Subcutaneous adipose tissue (tissue), 4 donors: Measurements from ENCODE around the gene FLAD1. TPM values are rescaled to one million over a fixed set of nuclear protein-coding genes. Genes with fewer than 3 reads are reported as not detected.

Experiments
- total RNA-seq, 4 donors: library from RNA; depleted of rRNA; stranded (reverse); fragments of >200 nt; gene quantifications; one replicate each; pipeline ENCODE4 v1.1.0, GENCODE V29; 2016
- TF ChIP-seq, protein P1 (sequence below): fragments of 450-650 bp; IDR thresholded peaks from one replicate; pipeline ENCODE4 v1.5.1; 2016; ENCODE audit warnings: low read depth, mild to moderate bottlenecking, control low read depth, antibody characterized with exemption, moderate library complexity

The FLAD1 gene
- total RNA-seq, 4 donors from 2014 or later: 23.5 to 25.9 (median 24.7) TPM

DNA sequence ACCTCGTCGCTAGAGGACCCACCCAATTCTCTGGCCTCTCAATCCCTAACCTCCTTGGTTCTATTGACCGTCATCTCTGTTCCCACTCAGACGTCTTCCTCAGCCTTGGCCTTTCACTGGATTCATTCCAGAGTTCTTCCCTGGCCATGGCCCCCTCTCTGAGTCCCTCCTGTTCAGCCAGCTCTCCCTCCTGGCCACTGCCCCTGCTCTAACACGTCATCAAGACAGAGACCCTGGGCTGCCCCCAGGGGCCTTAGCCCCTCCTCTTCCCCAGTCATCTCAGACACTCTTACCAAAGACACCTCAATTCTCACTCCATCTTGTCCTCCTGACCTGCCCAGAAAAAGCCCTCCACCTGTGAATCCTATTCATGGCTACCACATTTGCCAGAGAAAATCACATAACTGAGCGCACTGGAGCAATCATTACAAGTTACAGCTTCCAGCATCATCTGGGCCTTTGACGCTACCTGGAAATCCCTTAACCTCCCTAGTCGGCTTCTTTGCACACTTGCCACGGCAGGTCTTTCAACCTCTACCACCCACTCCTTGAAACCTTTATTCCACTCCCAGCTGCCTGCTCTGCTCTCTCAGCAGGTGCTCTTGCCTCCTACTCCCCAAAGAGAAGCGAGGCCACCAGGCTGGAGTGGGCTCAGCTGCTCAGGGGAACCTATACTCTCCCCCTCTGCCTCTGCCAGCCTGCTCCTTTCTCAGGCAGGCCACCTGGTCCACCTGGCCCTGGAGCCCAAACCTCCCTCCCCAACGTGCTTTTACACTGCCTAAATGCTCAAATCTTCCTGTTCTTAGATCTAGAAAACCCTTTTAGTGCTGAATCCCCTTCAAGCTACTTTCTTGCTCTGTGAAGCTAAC lies 36.5 kb downstream of the FLAD1 start:
- TF ChIP-seq, protein P1, sequence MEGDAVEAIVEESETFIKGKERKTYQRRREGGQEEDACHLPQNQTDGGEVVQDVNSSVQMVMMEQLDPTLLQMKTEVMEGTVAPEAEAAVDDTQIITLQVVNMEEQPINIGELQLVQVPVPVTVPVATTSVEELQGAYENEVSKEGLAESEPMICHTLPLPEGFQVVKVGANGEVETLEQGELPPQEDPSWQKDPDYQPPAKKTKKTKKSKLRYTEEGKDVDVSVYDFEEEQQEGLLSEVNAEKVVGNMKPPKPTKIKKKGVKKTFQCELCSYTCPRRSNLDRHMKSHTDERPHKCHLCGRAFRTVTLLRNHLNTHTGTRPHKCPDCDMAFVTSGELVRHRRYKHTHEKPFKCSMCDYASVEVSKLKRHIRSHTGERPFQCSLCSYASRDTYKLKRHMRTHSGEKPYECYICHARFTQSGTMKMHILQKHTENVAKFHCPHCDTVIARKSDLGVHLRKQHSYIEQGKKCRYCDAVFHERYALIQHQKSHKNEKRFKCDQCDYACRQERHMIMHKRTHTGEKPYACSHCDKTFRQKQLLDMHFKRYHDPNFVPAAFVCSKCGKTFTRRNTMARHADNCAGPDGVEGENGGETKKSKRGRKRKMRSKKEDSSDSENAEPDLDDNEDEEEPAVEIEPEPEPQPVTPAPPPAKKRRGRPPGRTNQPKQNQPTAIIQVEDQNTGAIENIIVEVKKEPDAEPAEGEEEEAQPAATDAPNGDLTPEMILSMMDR: no peak

DNA sequence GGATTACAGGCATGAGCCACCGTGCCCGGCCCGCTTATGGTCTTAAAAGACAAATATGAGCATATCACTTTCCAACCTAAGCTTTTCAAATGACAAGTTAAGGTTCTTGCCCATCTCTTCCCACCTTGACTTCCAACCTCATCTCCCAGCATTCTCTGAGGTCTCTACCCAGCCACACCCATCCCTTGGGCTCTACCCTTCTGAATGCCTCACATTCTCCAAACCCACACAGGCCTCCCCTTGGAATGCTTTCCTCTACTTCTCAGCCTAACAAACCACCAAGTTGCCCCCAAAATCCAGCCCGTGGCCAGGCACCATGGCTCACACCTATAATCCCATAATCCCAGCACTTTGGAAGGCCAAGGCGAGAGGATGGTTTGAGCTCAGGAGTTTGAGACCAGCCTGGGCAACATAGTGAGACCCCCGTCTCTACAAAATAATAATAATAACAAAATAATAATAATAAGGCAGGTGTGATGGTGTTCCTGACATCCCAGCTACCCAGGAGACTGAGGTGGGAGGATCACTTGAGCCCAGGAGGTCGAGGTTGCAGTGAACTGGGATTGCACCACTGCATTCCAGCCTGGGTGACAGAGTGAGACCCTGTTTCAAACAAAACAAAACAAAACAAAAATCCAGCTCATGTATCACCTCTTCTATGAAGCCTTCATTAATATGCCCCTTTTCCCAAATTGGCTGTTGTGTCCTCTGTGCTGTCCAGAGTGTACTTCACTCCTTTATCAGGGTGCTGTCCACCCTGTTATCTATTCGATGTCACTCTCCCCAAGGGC lies 39.2 kb downstream of the FLAD1 start:
- TF ChIP-seq, protein P1: no peak

DNA sequence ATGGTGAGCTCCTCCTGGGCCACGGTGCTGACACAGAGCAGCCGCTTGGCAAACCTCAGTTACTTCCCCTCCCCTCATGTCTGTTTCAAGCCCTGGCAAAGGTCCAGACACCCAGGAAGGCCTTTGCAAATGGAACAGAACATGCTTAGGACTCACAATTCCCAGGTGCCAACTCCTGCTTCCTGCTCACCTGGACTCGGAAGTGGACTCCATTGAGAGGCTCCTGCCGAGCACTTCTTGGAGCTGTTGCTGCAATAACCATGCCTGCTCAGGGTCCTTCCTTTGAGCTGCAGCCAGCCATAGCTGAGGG lies 39.7 kb downstream of the FLAD1 start:
- TF ChIP-seq, protein P1: no peak

DNA sequence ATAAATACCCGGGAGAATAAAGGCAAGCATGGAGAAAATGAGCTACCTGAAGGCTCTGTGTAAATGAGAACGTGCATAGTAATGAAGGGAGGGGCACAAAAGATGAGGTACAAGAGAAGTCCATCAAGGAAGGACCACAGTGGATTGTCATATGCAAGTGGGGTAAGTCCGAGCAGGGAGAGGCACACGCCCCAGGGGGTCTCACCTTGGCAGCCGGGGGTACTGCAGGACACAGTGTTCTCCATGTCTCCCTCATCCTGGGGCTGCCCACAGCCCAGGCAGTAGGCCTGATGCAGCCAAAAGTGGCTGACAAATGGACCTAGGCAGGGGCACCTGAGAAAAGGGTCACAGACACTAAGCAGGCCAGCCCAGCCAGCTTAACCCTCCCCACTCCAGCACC lies 40.5 kb downstream of the FLAD1 start:
- TF ChIP-seq, protein P1: no peak

DNA sequence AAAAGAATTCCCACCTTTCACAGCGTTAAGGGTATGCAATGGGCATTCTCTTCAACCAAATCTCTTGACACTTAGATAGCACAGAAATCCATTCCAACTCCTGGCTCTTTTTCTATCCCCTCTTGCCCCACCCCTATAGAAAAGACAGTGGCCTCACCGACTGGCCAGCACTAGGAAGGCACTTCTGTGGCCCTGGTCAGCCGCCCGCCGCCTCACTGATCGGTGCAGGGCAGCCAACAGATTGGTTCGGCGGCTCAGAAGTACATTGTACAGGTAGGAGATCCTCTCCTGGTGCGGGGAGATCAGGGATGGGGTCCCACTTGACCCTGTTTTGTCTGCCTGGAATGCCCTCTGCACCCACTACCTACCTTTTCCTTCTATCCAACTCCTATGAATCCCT lies 41.2 kb downstream of the FLAD1 start:
- TF ChIP-seq, protein P1: no peak

DNA sequence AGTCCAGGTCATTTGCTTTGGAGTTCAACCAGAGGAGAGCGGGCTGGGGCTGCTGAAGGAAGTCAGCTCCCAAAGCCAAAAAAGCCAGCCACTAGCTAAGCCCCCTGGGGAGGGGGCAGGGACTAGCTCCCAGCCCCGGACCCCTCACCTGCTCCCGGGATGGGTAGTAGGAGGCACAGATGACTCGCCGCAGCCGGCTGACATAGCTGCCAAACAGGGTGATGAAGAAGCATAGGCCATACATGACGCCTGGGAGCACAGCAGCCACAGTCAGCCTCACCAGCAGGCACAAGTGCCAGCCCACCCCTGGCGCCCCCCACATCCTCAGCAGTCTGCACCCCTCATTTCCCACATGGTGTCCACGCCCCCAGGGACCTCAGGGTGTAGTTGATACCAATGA lies 43.0 kb downstream of the FLAD1 start:
- TF ChIP-seq, protein P1: no peak

DNA sequence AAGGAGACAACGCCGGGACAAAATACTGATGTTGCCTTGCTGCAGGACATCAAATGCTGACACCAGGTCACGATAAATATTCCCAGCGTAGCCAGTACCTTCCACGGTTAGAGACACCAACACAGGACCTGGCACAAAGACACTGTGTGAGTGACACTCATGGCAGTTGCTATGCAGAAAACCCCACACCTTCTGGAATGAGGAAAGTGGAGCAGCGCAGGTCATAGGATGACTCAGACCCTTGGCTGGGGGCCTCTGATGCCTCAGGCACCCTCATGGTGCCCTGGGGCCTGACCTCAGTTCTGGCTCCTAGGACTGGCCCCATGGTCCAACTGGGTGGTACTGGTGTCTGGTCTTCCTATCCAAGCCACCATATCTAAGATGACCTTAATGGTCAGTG lies 43.4 kb downstream of the FLAD1 start:
- TF ChIP-seq, protein P1: no peak
